Measurements from ENCODE around the gene GSKIP.

GSKIP gene

DNA sequence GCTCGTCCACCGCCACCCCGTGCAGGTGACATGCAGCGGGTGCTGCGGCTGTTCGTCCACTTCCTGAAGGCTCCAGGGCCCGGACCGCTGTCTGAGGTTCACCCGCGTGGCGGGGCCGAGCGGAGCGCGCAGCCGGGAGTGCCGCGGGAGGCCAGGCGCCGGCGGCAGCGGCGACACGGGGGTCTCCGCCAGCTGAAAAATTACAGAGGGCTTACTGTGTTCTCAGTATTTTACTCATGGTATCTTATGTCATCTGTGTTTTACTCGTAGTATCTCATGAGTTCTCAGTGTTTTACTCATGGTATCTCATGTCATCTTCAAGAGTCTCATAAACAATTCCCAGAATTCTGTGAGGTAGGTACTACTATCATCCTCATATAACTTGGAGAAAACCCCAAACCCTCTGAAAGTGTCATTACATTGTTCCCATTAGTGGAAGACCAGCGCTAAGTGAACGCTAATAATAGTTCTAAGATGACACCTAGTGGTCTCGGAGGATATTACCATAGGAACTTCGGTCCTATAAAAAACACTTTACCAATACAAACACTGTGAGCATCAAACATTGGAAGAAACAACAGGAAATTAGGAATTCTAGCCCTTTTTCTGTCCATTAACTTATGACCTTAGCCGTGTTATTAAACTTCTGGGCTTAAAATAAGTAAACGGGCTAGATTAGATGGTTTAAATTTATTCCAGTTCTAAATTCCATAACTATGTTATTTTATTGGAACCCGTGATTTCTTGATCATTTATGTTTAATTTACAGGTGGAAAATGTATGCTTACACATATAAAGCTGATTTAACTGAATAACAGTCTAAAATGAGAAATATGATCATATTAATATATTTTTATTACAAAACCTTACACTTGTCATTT lies 61.0 kb downstream of the GSKIP start:
- CTCF ChIA-PET: interaction anchor here (0.6 to 0.7 kb wide), 3 partner anchors 9 to 126 kb away, joined by 3 to 5 read pairs (median 3); no protein-coding TSS in a partner anchor
- TF ChIP-seq TARDBP (IDR thresholded peaks at IDR 0.05) (no peak), SP1 (IDR thresholded peaks at IDR 0.05) (no peak), LEF1 (IDR thresholded peaks at IDR 0.05; ENCODE audit: borderline replicate concordance) (no peak), L3MBTL2 (conservative IDR thresholded peaks at IDR 0.05) (no peak), FOXA1 (IDR thresholded peaks at IDR 0.05) (no peak), SUZ12 (IDR thresholded peaks at IDR 0.05) (no peak)
- TF ChIP-seq, protein P1, sequence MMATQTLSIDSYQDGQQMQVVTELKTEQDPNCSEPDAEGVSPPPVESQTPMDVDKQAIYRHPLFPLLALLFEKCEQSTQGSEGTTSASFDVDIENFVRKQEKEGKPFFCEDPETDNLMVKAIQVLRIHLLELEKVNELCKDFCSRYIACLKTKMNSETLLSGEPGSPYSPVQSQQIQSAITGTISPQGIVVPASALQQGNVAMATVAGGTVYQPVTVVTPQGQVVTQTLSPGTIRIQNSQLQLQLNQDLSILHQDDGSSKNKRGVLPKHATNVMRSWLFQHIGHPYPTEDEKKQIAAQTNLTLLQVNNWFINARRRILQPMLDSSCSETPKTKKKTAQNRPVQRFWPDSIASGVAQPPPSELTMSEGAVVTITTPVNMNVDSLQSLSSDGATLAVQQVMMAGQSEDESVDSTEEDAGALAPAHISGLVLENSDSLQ (IDR thresholded peaks at IDR 0.05): no peak
- POLR2A ChIA-PET: no interaction called here
- DNase-seq (ENCODE audit: extremely low spot score): peak; percentile 58

DNA sequence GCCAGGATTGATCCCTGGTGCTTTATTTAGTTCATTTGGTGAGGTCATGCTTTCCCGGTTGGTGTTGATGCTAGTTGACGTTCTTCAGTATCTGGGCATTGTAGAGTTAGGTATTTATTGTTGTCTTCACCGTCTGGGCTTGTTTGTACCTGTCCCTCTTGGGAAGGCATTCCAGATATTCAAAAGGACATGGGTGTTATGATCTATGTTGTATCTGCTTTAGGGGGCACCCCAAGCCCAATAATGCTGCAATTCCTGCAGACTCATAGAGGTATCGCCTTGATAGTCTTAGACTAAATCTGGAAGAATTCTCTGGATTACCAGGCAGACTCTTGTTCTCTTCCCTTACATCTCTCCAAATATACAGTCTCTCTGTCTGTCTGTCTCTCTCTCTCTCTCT lies 70.7 kb downstream of the GSKIP start:
- POLR2A ChIA-PET: no interaction called here
- TF ChIP-seq FOXM1 (IDR thresholded peaks at IDR 0.05; ENCODE audit: borderline replicate concordance) (no peak), HDGF (IDR thresholded peaks at IDR 0.05; ENCODE audit: borderline replicate concordance) (no peak), CTBP1 (IDR thresholded peaks at IDR 0.05; ENCODE audit: borderline replicate concordance) (no peak), L3MBTL2 (conservative IDR thresholded peaks at IDR 0.05) (no peak), TARDBP (IDR thresholded peaks at IDR 0.05) (no peak), BHLHE40 (IDR thresholded peaks at IDR 0.05; ENCODE audit: borderline replicate concordance) (no peak)
- TF ChIP-seq, protein P1 (IDR thresholded peaks at IDR 0.05): no peak
- DNase-seq (ENCODE audit: extremely low spot score): no peak
- CTCF ChIA-PET: no interaction called here
